Neutrophil (primary cell): Measurements from ENCODE around the gene ZFYVE16.
A peak's percentile ranks its signal among the peaks of the same experiment; 100 is the strongest.
"Not testable (repeated sequence)": the region's sequence is repeated elsewhere in the genome, so short reads cannot be mapped to it uniquely, and the experiment has no call there.

ENCODE experiments used
- H3K27ac ChIP-seq: fragments of 200-600 bp; sonication (generic); 2 replicates; pipeline ENCODE4 v1.5.1; 2016; ENCODE audit warnings: mild to moderate bottlenecking, moderate library complexity
- H3K27me3 ChIP-seq: fragments of 200-600 bp; sonication (generic); 2 replicates; pipeline ENCODE4 v1.6.0; 2016; ENCODE audit warnings: mild to moderate bottlenecking
- H3K36me3 ChIP-seq: fragments of 200-600 bp; sonication (generic); 2 replicates; pipeline ENCODE4 v1.5.1; 2017
- H3K4me1 ChIP-seq, 2 experiments: fragments of 200-600 bp in 1 of 2; sonication (generic) in 1 of 2; 1 replicate in 1 of 2; 2 replicates in 1 of 2; pipeline versions ENCODE4 v1.5.1 to v1.6.1; 2013 to 2016; ENCODE audit warnings: low read depth in 1 of 2, low read length in 1 of 2, mild to moderate bottlenecking in 1 of 2, moderate library complexity in 1 of 2; ENCODE audit not compliant: control insufficient read depth in 1 of 2, insufficient read depth in 1 of 2
- H3K4me3 ChIP-seq, 2 experiments: fragments of 200-600 bp in 1 of 2; sonication (generic) in 1 of 2; 1 replicate in 1 of 2; 2 replicates in 1 of 2; pipeline ENCODE4 v1.5.1; 2013 to 2016; ENCODE audit warnings: low read depth in 1 of 2, low read length in 1 of 2, mild to moderate bottlenecking in 1 of 2, moderate library complexity in 1 of 2
- H3K9me3 ChIP-seq: fragments of 200-600 bp; sonication (generic); 2 replicates; pipeline ENCODE4 v1.5.1; 2016
- CTCF ChIP-seq: fragments of 200-600 bp; sonication (generic); IDR thresholded peaks from 2 replicates; pipeline ENCODE4 v1.5.1; 2016; ENCODE audit warnings: antibody characterized with exemption

Gene ZFYVE16

GRCh38 chr5:80483636-80484232, 75.9 kb downstream of the ZFYVE16 start:
- Histone ChIP-seq H3K36me3 (peaks cover 11% of the 10 kb centered on the region), H3K27me3 (no peaks in the 10 kb centered on the region), H3K4me1 (peaks cover 20 to 24% of the 10 kb centered on the region in 2 experiments), H3K9me3 (no peaks in the 10 kb centered on the region), H3K4me3 (no peak overlapping the region), H3K27ac (no peak overlapping the region)
- TF ChIP-seq CTCF: no peak

- no peaks in the 10 kb centered on the region for H3K36me3 ChIP-seq
- H3K9me3 ChIP-seq: no peaks in the 10 kb centered on the region
- peaks cover 25 to 42% of the 10 kb centered on the region in 2 experiments for H3K4me1 ChIP-seq
- no peaks in the 10 kb centered on the region for H3K27me3 ChIP-seq
- peak overlapping the region; percentile 75 to 80 for H3K4me3 ChIP-seq
- peak overlapping the region; percentile 84 for H3K27ac ChIP-seq
- no peak for TF ChIP-seq CTCF
Observed at GRCh38 chr5:80487444-80487828, 79.6 kb downstream of the ZFYVE16 start.

GRCh38 chr5:80487829-80488721, 80.2 kb downstream of the ZFYVE16 start, which contains the start of gene FAM151B:
FAM151B (plus strand) TSS chr5:80488100; CDS start chr5:80488124, 24 bp downstream.
- peak within 1 kb of the TSS; percentile 84 for H3K27ac ChIP-seq
- H3K36me3 ChIP-seq: no peaks in the 10 kb centered on the region
- peaks cover 25 to 45% of the 10 kb centered on the region in 2 experiments for H3K4me1 ChIP-seq
- no peak for TF ChIP-seq CTCF
- no peaks in the 10 kb centered on the region for H3K27me3 ChIP-seq
- H3K9me3 ChIP-seq: no peaks in the 10 kb centered on the region
- H3K4me3 ChIP-seq: peak within 1 kb of the TSS; percentile 75 to 80

- Histone ChIP-seq H3K27ac (no peak overlapping the region), H3K4me3 (no peak overlapping the region), H3K4me1 (peaks cover 47 to 66% of the 10 kb centered on the region in 2 experiments), H3K27me3 (no peaks in the 10 kb centered on the region), H3K9me3 (no peaks in the 10 kb centered on the region), H3K36me3 (no peaks in the 10 kb centered on the region)
- TF ChIP-seq CTCF: no peak
Observed at GRCh38 chr5:80491296-80491695, 83.4 kb downstream of the ZFYVE16 start.

- H3K9me3 ChIP-seq: no peaks in the 10 kb centered on the region
- H3K4me3 ChIP-seq: no peak overlapping the region
- no peak for TF ChIP-seq CTCF
- no peaks in the 10 kb centered on the region for H3K36me3 ChIP-seq
- H3K4me1 ChIP-seq: peaks cover 46 to 58% of the 10 kb centered on the region in 2 experiments
- H3K27me3 ChIP-seq: no peaks in the 10 kb centered on the region
- no peak overlapping the region for H3K27ac ChIP-seq
Observed at GRCh38 chr5:80492741-80493140, 84.9 kb downstream of the ZFYVE16 start.

GRCh38 chr5:80493443-80493842, 85.6 kb downstream of the ZFYVE16 start:
- H3K9me3 ChIP-seq, H3K27me3 ChIP-seq, H3K36me3 ChIP-seq, H3K4me3 ChIP-seq, H3K27ac ChIP-seq: not testable (repeated sequence)
- peaks cover 49 to 64% of the 10 kb centered on the region in 2 experiments for H3K4me1 ChIP-seq
